Stimulated activated CD4-positive, alpha-beta T cell treated with anti-CD3 and anti-CD28 coated beads, Interleukin-1b, Interleukin-23, amount 100 ng/mL, for 1 hour (primary cell): ENCODE data around the gene BLOC1S4.
A peak's percentile ranks its signal among the peaks of the same experiment; 100 is the strongest.
"Not testable (repeated sequence)": the region's sequence is repeated elsewhere in the genome, so short reads cannot be mapped to it uniquely, and the experiment has no call there.

Source experiments
- DNase-seq, 2 donors: peaks; one replicate each; pipeline ENCODE4 v3.0.0-alpha.2; 2020; ENCODE audit warnings: low read depth in 2 of 2

The BLOC1S4 gene

GRCh38 chr4:6718932-6719610, 3.1 kb downstream of the BLOC1S4 start:
- no peak for DNase-seq

GRCh38 chr4:6719611-6720179, 3.7 kb downstream of the BLOC1S4 start:
- DNase-seq = no peak

GRCh38 chr4:6720202-6720699, 4.3 kb downstream of the BLOC1S4 start:
- peak; percentile 64 to 84 for DNase-seq

GRCh38 chr4:6721121-6721520, 5.1 kb downstream of the BLOC1S4 start:
- DNase-seq = no peak

GRCh38 chr4:6722891-6723290, 6.9 kb downstream of the BLOC1S4 start:
- no peak for DNase-seq

- no peak for DNase-seq
These were observed 7.9 kb downstream of the BLOC1S4 start for GRCh38 chr4:6723851-6724250.

GRCh38 chr4:6724421-6725111, 8.6 kb downstream of the BLOC1S4 start:
- DNase-seq = no peak

- DNase-seq = not testable (repeated sequence)
These were observed 9.5 kb downstream of the BLOC1S4 start for GRCh38 chr4:6725427-6725961.

- no peak for DNase-seq
These were observed 11.3 kb downstream of the BLOC1S4 start for GRCh38 chr4:6727081-6727942.

- no peak for DNase-seq
These were observed 11.9 kb downstream of the BLOC1S4 start for GRCh38 chr4:6727943-6728250.

GRCh38 chr4:6728320-6729029, 12.5 kb downstream of the BLOC1S4 start:
- DNase-seq = no peak

GRCh38 chr4:6730603-6731317, 14.8 kb downstream of the BLOC1S4 start:
- DNase-seq = no peak

- no peak for DNase-seq
These were observed 15.3 kb downstream of the BLOC1S4 start for GRCh38 chr4:6731318-6731675.

- no peak for DNase-seq
These were observed 15.8 kb downstream of the BLOC1S4 start for GRCh38 chr4:6731780-6732179.

- DNase-seq = no peak
These were observed 16.7 kb downstream of the BLOC1S4 start for GRCh38 chr4:6732441-6733357.

- no peak for DNase-seq
These were observed 17.6 kb downstream of the BLOC1S4 start for GRCh38 chr4:6733358-6734164.

- no peak for DNase-seq
These were observed 18.3 kb downstream of the BLOC1S4 start for GRCh38 chr4:6734165-6734786.

- DNase-seq = no peak
These were observed 23.9 kb downstream of the BLOC1S4 start for GRCh38 chr4:6739920-6740319.
